Cerebellar cortex (tissue), 1 donor: ENCODE data around the gene SLC25A1.

Experiments used
- DNase-seq: peaks from one replicate; pipeline ENCODE4 v3.0.0-alpha.2; 2015; ENCODE audit warnings: low spot score

The SLC25A1 gene

GRCh38 chr22:19180740-19181410, 2.3 kb upstream of the SLC25A1 start:
- no peak for DNase-seq

GRCh38 chr22:19180234-19180633, 1.7 kb upstream of the SLC25A1 start:
- DNase-seq = no peak

GRCh38 chr22:19179497-19180048, 1.0 kb upstream of the SLC25A1 start:
- DNase-seq = peak; percentile 86

GRCh38 chr22:19178065-19178656, 375 bp downstream of the SLC25A1 start:
- DNase-seq = no peak

- no peak for DNase-seq
Measured at GRCh38 chr22:19177164-19178064, 1.1 kb downstream of the SLC25A1 start.

GRCh38 chr22:19176732-19177131, 1.8 kb downstream of the SLC25A1 start:
- no peak for DNase-seq

- peak; percentile 38 for DNase-seq
Measured at GRCh38 chr22:19176175-19176643, 2.3 kb downstream of the SLC25A1 start.

GRCh38 chr22:19175602-19176174, 2.8 kb downstream of the SLC25A1 start:
- peak; percentile 36 for DNase-seq

GRCh38 chr22:19175026-19175601, 3.4 kb downstream of the SLC25A1 start:
- DNase-seq = no peak

GRCh38 chr22:19174106-19175025, 4.2 kb downstream of the SLC25A1 start:
- peak; percentile 58 for DNase-seq

- no peak for DNase-seq
Measured at GRCh38 chr22:19173047-19174035, 5.2 kb downstream of the SLC25A1 start.

- DNase-seq = no peak
Measured at GRCh38 chr22:19172213-19173046, 6.1 kb downstream of the SLC25A1 start.

- DNase-seq = no peak
Measured at GRCh38 chr22:19169947-19170318, 8.6 kb downstream of the SLC25A1 start.

GRCh38 chr22:19169002-19169946, 9.3 kb downstream of the SLC25A1 start:
- no peak for DNase-seq

- DNase-seq = no peak
Measured at GRCh38 chr22:19168088-19168890, 10.2 kb downstream of the SLC25A1 start.

- DNase-seq = no peak
Measured at GRCh38 chr22:19167106-19167869, 11.2 kb downstream of the SLC25A1 start.
